ENCODE data around the gene ERCC4. TPM values are rescaled to one million over a fixed set of nuclear protein-coding genes. Genes with fewer than 3 reads are reported as not detected.

ERCC4 gene
- total RNA-seq, 2 experiments from 2014 or later, result 11.0 to 14.1 TPM

DNA sequence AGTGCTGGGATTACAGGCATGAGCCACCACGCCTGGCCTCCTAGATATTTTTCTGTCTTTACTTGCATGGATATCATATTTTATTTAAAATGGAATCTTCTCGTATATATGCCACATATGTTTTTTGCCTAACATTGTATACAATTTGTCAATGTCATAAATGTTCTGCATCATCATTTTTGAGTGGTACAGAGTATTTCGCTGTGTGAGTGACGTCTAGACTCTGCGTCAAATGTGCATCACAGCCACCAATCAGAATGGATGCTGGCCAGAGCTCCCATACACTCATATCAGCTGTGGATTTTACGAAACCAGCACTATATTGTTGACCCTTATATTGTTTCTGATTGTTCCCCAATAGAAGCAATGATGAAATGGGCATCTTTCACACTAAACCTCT is 57.2 kb downstream of the ERCC4 start:
- CTCF ChIA-PET, result interaction anchor here (0.6 kb wide), 1 partner anchor 54 kb away, joined by 3 read pairs; no protein-coding TSS in a partner anchor
- no peak overlapping the region for H3K4me3 Mint-ChIP-seq
- H3K27me3 Mint-ChIP-seq, result peaks cover 4% of the 10 kb centered on the region
- H3K9me3 Mint-ChIP-seq, result peaks cover 8% of the 10 kb centered on the region
- POLR2A ChIA-PET, result no interaction called here
- no peaks in the 10 kb centered on the region for H3K36me3 Mint-ChIP-seq
- H3K4me1 Mint-ChIP-seq (ENCODE audit: low read depth), result no peaks in the 10 kb centered on the region
- H3K27ac Mint-ChIP-seq, result no peak overlapping the region
- DNase-seq, result no peak
- intact Hi-C loops (cut with micrococcal nuclease), result no loop called here

- POLR2A ChIA-PET, result no interaction called here
- DNase-seq, result no peak
- CTCF ChIA-PET, result no interaction called here
- Mint-ChIP-seq H3K27ac (no peak overlapping the region), H3K4me1 (ENCODE audit: low read depth) (no peaks in the 10 kb centered on the region), H3K9me3 (peaks cover 8% of the 10 kb centered on the region), H3K27me3 (no peaks in the 10 kb centered on the region), H3K36me3 (no peaks in the 10 kb centered on the region), H3K4me3 (no peak overlapping the region)
- intact Hi-C loops (cut with micrococcal nuclease), result no loop called here
Measured at GRCh38 chr16:13982451-13982850, 62.5 kb downstream of the ERCC4 start.

DNA sequence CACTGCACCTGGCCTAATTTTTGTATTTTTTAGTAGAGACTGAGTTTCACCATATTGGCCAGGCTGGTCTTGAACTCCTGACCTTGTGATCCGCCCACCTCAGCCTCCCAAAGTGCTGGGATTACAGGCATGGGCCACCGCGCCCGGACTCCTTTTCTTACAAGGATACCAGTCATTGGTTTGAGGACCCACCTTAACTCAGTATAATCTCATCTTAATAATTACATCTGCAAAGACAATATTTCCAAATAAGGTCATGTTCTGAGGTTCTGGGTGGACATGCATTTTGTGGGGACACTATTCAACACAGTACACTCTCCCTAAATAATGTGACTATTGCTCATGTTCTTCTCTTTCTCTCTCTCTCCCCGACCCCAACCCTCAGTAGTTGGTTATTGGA is 63.7 kb downstream of the ERCC4 start:
- H3K9me3 Mint-ChIP-seq, result peaks cover 8% of the 10 kb centered on the region
- H3K4me3 Mint-ChIP-seq, result no peak overlapping the region
- intact Hi-C loops (cut with micrococcal nuclease), result no loop called here
- H3K4me1 Mint-ChIP-seq (ENCODE audit: low read depth), result no peaks in the 10 kb centered on the region
- peaks cover 4% of the 10 kb centered on the region for H3K27me3 Mint-ChIP-seq
- no peaks in the 10 kb centered on the region for H3K36me3 Mint-ChIP-seq
- DNase-seq, result no peak
- no peak overlapping the region for H3K27ac Mint-ChIP-seq
- CTCF ChIA-PET, result no interaction called here
- POLR2A ChIA-PET, result no interaction called here

GRCh38 chr16:13984794-13985193 is 64.8 kb downstream of the ERCC4 start:
- no peak overlapping the region for H3K4me3 Mint-ChIP-seq
- peaks cover 7% of the 10 kb centered on the region for H3K9me3 Mint-ChIP-seq
- H3K27me3 Mint-ChIP-seq, result peaks cover 4% of the 10 kb centered on the region
- intact Hi-C loops (cut with micrococcal nuclease), result no loop called here
- DNase-seq, result no peak
- ChIA-PET CTCF (no interaction called here), POLR2A (no interaction called here)
- no peaks in the 10 kb centered on the region for H3K36me3 Mint-ChIP-seq
- H3K27ac Mint-ChIP-seq, result no peak overlapping the region
- H3K4me1 Mint-ChIP-seq (ENCODE audit: low read depth), result no peaks in the 10 kb centered on the region

DNA sequence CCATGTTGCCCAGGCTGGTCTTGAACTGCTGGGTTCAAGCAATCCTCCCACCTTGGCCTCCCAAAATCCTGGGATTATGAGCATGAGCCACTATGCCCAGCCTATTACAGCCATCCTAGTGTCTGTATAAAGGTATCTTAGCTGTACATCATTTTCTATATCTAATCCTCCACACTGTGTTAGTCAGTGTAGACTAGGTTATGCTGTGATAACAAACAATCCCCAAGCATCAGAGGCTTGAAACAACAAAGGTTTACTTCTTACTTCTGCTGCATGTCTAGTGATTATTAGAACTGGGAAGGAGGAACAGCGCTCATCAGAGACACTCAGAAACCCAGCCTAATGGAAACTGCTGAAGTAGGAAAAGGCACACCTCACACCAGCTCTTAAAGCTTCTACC is 68.1 kb downstream of the ERCC4 start:
- intact Hi-C loops (cut with micrococcal nuclease), result no loop called here
- CTCF ChIA-PET, result no interaction called here
- POLR2A ChIA-PET, result no interaction called here

GRCh38 chr16:13992322-13992721 is 72.4 kb downstream of the ERCC4 start:
- Mint-ChIP-seq H3K4me3 (no peak overlapping the region), H3K9me3 (no peaks in the 10 kb centered on the region), H3K36me3 (no peaks in the 10 kb centered on the region), H3K27ac (no peak overlapping the region), H3K27me3 (peaks cover 6% of the 10 kb centered on the region), H3K4me1 (ENCODE audit: low read depth) (no peaks in the 10 kb centered on the region)
- ChIA-PET CTCF (interaction anchor here (0.8 kb wide), 1 partner anchor 68 kb away, joined by 4 read pairs; no protein-coding TSS in a partner anchor), POLR2A (no interaction called here)
- intact Hi-C loops (cut with micrococcal nuclease), result no loop called here
- DNase-seq, result no peak

More for the DNA sequence above, 68.1 kb downstream of the ERCC4 start:
- Mint-ChIP-seq H3K4me1 (ENCODE audit: low read depth) (no peaks in the 10 kb centered on the region), H3K27me3 (peaks cover 6% of the 10 kb centered on the region), H3K9me3 (no peaks in the 10 kb centered on the region), H3K4me3 (no peak overlapping the region), H3K36me3 (no peaks in the 10 kb centered on the region), H3K27ac (no peak overlapping the region)
- no peak for DNase-seq

GRCh38 chr16:13992976-13993375 is 73.0 kb downstream of the ERCC4 start:
- H3K4me1 Mint-ChIP-seq (ENCODE audit: low read depth), result peaks cover 3% of the 10 kb centered on the region
- POLR2A ChIA-PET, result no interaction called here
- CTCF ChIA-PET, result no interaction called here
- H3K4me3 Mint-ChIP-seq, result no peak overlapping the region
- no peaks in the 10 kb centered on the region for H3K36me3 Mint-ChIP-seq
- no peaks in the 10 kb centered on the region for H3K9me3 Mint-ChIP-seq
- H3K27ac Mint-ChIP-seq, result no peak overlapping the region
- intact Hi-C loops (cut with micrococcal nuclease), result no loop called here
- no peak for DNase-seq
- peaks cover 8% of the 10 kb centered on the region for H3K27me3 Mint-ChIP-seq

- Mint-ChIP-seq H3K4me3 (no peak overlapping the region), H3K27ac (no peak overlapping the region), H3K27me3 (peaks cover 5% of the 10 kb centered on the region), H3K4me1 (ENCODE audit: low read depth) (peaks cover 4% of the 10 kb centered on the region), H3K36me3 (no peaks in the 10 kb centered on the region), H3K9me3 (no peaks in the 10 kb centered on the region)
- ChIA-PET POLR2A (no interaction called here), CTCF (no interaction called here)
- intact Hi-C loops (cut with micrococcal nuclease), result no loop called here
- no peak for DNase-seq
Measured at GRCh38 chr16:13994239-13995106, 74.5 kb downstream of the ERCC4 start.

DNA sequence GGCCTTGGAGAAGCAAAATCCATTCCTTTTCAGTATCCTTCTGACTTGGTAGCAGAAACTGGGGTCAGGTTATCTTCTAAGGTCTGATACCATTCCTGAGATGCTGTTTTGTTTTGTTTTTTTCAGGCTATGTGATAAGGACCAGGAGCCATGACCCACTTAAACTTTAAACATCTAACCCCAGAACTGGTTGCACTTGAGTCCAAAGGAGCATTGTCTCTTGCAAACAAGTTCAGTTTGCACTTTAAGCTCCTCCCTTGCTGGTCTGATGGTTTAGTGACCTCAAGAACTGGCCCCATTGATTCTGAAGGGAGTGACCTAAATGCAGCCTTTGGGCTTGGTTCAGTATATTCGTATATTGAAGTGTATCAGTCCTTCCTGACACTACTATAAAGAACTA is 75.2 kb downstream of the ERCC4 start:
- no peak for DNase-seq
- H3K4me1 Mint-ChIP-seq (ENCODE audit: low read depth), result peaks cover 4% of the 10 kb centered on the region
- peaks cover 5% of the 10 kb centered on the region for H3K27me3 Mint-ChIP-seq
- ChIA-PET POLR2A (no interaction called here), CTCF (no interaction called here)
- no peaks in the 10 kb centered on the region for H3K9me3 Mint-ChIP-seq
- no peaks in the 10 kb centered on the region for H3K36me3 Mint-ChIP-seq
- H3K4me3 Mint-ChIP-seq, result no peak overlapping the region
- no peak overlapping the region for H3K27ac Mint-ChIP-seq
- intact Hi-C loops (cut with micrococcal nuclease), result no loop called here

DNA sequence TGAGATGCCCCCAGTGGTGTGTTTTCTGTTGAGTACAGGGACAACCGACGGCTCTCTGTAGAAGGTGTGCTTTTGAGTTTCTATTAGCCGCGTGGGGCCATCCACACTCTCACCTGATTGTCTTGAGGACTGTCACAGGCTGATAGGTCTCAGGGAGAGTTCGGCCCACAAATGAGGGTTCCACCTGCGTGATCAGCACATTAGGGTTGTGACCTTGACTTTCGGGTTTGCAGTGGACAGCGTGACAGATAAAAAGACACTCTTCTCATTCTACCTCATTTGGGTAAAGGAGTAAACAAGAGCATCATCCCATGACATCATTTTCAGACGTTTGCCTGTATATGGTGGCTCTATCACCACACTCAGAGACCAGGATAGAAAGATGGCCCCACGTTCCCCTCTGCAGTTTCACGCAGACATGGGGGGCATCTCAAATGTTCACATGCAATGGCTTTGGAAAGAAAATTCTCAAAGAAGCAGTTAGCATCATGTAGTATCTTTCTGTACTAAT is 76.9 kb downstream of the ERCC4 start:
- Mint-ChIP-seq H3K27me3 (peaks cover 7% of the 10 kb centered on the region), H3K27ac (no peak overlapping the region), H3K9me3 (no peaks in the 10 kb centered on the region), H3K4me1 (ENCODE audit: low read depth) (peaks cover 4% of the 10 kb centered on the region), H3K36me3 (no peaks in the 10 kb centered on the region), H3K4me3 (no peak overlapping the region)
- no peak for DNase-seq
- ChIA-PET CTCF (no interaction called here), POLR2A (no interaction called here)
- intact Hi-C loops (cut with micrococcal nuclease), result no loop called here

DNA sequence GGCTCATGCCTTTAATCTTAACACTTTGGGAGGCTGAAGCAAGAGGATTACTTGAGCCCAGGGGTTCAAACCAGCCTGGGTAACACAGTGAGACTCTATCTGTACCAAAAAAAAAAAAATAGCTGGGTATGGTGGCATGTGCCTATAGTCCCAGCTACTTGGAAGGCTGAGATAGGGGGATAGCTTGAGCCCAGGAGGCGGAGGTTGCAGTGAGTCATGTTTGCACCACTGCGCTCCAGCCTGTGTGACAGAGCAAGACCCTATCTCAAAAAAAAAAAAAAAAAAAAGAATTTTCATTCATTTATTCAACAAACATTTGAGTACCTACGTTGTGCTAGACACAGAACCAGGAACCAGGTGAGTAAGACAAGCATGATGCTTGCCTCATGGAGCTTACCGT is 77.6 kb downstream of the ERCC4 start:
- POLR2A ChIA-PET, result no interaction called here
- Mint-ChIP-seq H3K27ac (no peak overlapping the region), H3K9me3 (no peaks in the 10 kb centered on the region), H3K4me3 (no peak overlapping the region), H3K27me3 (peaks cover 7% of the 10 kb centered on the region), H3K4me1 (ENCODE audit: low read depth) (peaks cover 4% of the 10 kb centered on the region), H3K36me3 (no peaks in the 10 kb centered on the region)
- CTCF ChIA-PET, result no interaction called here
- DNase-seq, result no peak
- intact Hi-C loops (cut with micrococcal nuclease), result no loop called here

DNA sequence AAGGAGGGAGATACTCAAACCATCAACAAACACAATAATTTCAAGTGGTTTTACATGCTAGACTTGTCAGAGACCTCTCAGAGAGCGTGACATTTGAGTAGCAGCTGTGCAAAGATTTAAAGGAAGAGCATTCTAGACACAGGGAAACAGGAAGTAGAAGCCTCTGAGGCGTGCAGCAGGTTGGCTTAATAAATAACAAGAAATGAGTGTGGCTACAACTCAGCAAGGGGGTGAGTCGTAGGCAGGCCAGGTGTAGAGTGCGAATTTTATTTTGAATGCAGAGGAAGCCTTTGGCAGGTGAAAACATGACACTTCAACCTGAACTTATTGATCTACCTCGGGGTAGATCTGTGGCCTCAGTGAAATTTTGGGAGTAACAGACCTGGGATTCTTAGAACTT is 78.0 kb downstream of the ERCC4 start:
- H3K36me3 Mint-ChIP-seq, result no peaks in the 10 kb centered on the region
- no peak for DNase-seq
- POLR2A ChIA-PET, result no interaction called here
- CTCF ChIA-PET, result no interaction called here
- H3K4me1 Mint-ChIP-seq (ENCODE audit: low read depth), result peaks cover 4% of the 10 kb centered on the region
- no peak overlapping the region for H3K27ac Mint-ChIP-seq
- intact Hi-C loops (cut with micrococcal nuclease), result no loop called here
- H3K27me3 Mint-ChIP-seq, result peaks cover 5% of the 10 kb centered on the region
- no peaks in the 10 kb centered on the region for H3K9me3 Mint-ChIP-seq
- H3K4me3 Mint-ChIP-seq, result no peak overlapping the region
